Measurements from ENCODE around the gene CEP89.
"Not testable (repeated sequence)": the region's sequence is repeated elsewhere in the genome, so short reads cannot be mapped to it uniquely, and the experiment has no call there.

CEP89 gene

GRCh38 chr19:32843716-32844245 is 128.0 kb downstream of the CEP89 start:
- peaks cover 15% of the 10 kb centered on the region for H3K9me3 Mint-ChIP-seq
- H3K4me1 Mint-ChIP-seq = no peaks in the 10 kb centered on the region
- H3K4me3 Mint-ChIP-seq = no peak overlapping the region
- no peaks in the 10 kb centered on the region for H3K27me3 Mint-ChIP-seq
- ATAC-seq (ENCODE audit: low read depth) = no peak
- H3K36me3 Mint-ChIP-seq = peaks cover 7% of the 10 kb centered on the region
- no peak overlapping the region for H3K27ac Mint-ChIP-seq
- DNase-seq (ENCODE audit: low spot score in 2 of 2) = no peak

GRCh38 chr19:32842061-32842460 is 129.7 kb downstream of the CEP89 start:
- peaks cover 14% of the 10 kb centered on the region for H3K9me3 Mint-ChIP-seq
- ATAC-seq (ENCODE audit: low read depth) (no peak), DNase-seq (ENCODE audit: low spot score in 2 of 2) (no peak)
- no peak overlapping the region for H3K4me3 Mint-ChIP-seq
- H3K36me3 Mint-ChIP-seq = peaks cover 7% of the 10 kb centered on the region
- H3K27ac Mint-ChIP-seq = no peak overlapping the region
- H3K27me3 Mint-ChIP-seq = no peaks in the 10 kb centered on the region
- H3K4me1 Mint-ChIP-seq = no peaks in the 10 kb centered on the region

- no peak for ATAC-seq (ENCODE audit: low read depth)
- peaks cover 6% of the 10 kb centered on the region for H3K36me3 Mint-ChIP-seq
- H3K9me3 Mint-ChIP-seq = peaks cover 14% of the 10 kb centered on the region
- H3K27ac Mint-ChIP-seq = no peak overlapping the region
- DNase-seq (ENCODE audit: low spot score in 2 of 2) = no peak
- peaks cover 1% of the 10 kb centered on the region for H3K27me3 Mint-ChIP-seq
- H3K4me3 Mint-ChIP-seq = no peak overlapping the region
- H3K4me1 Mint-ChIP-seq = no peaks in the 10 kb centered on the region
Measured at GRCh38 chr19:32837531-32837930, 134.2 kb downstream of the CEP89 start.

- ATAC-seq (ENCODE audit: low read depth); H3K4me1 Mint-ChIP-seq; H3K4me3 Mint-ChIP-seq; H3K27me3 Mint-ChIP-seq; H3K27ac Mint-ChIP-seq; DNase-seq (ENCODE audit: low spot score in 2 of 2); H3K36me3 Mint-ChIP-seq; H3K9me3 Mint-ChIP-seq: not testable (repeated sequence)
Measured at GRCh38 chr19:32833388-32833787, 138.4 kb downstream of the CEP89 start.

GRCh38 chr19:32832825-32833224 is 138.9 kb downstream of the CEP89 start:
- not testable (repeated sequence) for ATAC-seq (ENCODE audit: low read depth); H3K36me3 Mint-ChIP-seq; DNase-seq (ENCODE audit: low spot score in 2 of 2); H3K9me3 Mint-ChIP-seq; H3K4me1 Mint-ChIP-seq; H3K4me3 Mint-ChIP-seq; H3K27ac Mint-ChIP-seq; H3K27me3 Mint-ChIP-seq

GRCh38 chr19:32832094-32832493 is 139.7 kb downstream of the CEP89 start:
- H3K27ac Mint-ChIP-seq, H3K9me3 Mint-ChIP-seq, H3K27me3 Mint-ChIP-seq: not testable (repeated sequence)

GRCh38 chr19:32831611-32832010 is 140.1 kb downstream of the CEP89 start:
- Mint-ChIP-seq H3K27ac (no peak overlapping the region), H3K27me3 (peaks cover 8% of the 10 kb centered on the region), H3K4me3 (no peak overlapping the region), H3K4me1 (no peaks in the 10 kb centered on the region), H3K36me3 (no peaks in the 10 kb centered on the region), H3K9me3 (no peaks in the 10 kb centered on the region)
- no peak for ATAC-seq (ENCODE audit: low read depth)
- no peak for DNase-seq (ENCODE audit: low spot score in 2 of 2)

More at GRCh38 chr19:32832094-32832493, 139.7 kb downstream of the CEP89 start:
- not testable (repeated sequence) for H3K36me3 Mint-ChIP-seq; H3K4me3 Mint-ChIP-seq; H3K4me1 Mint-ChIP-seq; ATAC-seq (ENCODE audit: low read depth); DNase-seq (ENCODE audit: low spot score in 2 of 2)

- H3K4me3 Mint-ChIP-seq = no peak overlapping the region
- no peaks in the 10 kb centered on the region for H3K36me3 Mint-ChIP-seq
- H3K4me1 Mint-ChIP-seq = no peaks in the 10 kb centered on the region
- H3K27me3 Mint-ChIP-seq = peaks cover 6% of the 10 kb centered on the region
- ATAC-seq (ENCODE audit: low read depth) = no peak
- H3K9me3 Mint-ChIP-seq = no peaks in the 10 kb centered on the region
- H3K27ac Mint-ChIP-seq = no peak overlapping the region
- DNase-seq (ENCODE audit: low spot score in 2 of 2) = no peak
Measured at GRCh38 chr19:32830231-32831014, 141.3 kb downstream of the CEP89 start.

GRCh38 chr19:32829345-32829896 is 142.3 kb downstream of the CEP89 start:
- ATAC-seq (ENCODE audit: low read depth) = no peak
- no peak overlapping the region for H3K4me3 Mint-ChIP-seq
- no peak overlapping the region for H3K27ac Mint-ChIP-seq

GRCh38 chr19:32828643-32829344 is 143.0 kb downstream of the CEP89 start:
- Mint-ChIP-seq H3K9me3 (no peaks in the 10 kb centered on the region), H3K27ac (no peak overlapping the region), H3K4me3 (no peak overlapping the region), H3K27me3 (peaks cover 12% of the 10 kb centered on the region), H3K4me1 (no peaks in the 10 kb centered on the region), H3K36me3 (no peaks in the 10 kb centered on the region)
- ATAC-seq (ENCODE audit: low read depth) (no peak), DNase-seq (ENCODE audit: low spot score in 2 of 2) (no peak)

More at GRCh38 chr19:32829345-32829896, 142.3 kb downstream of the CEP89 start:
- Mint-ChIP-seq H3K36me3 (no peaks in the 10 kb centered on the region), H3K9me3 (no peaks in the 10 kb centered on the region), H3K4me1 (no peaks in the 10 kb centered on the region), H3K27me3 (peaks cover 12% of the 10 kb centered on the region)
- no peak for DNase-seq (ENCODE audit: low spot score in 2 of 2)

GRCh38 chr19:32828139-32828538 is 143.6 kb downstream of the CEP89 start:
- Mint-ChIP-seq H3K27ac (no peak overlapping the region), H3K4me3 (no peak overlapping the region), H3K4me1 (no peaks in the 10 kb centered on the region)

More at GRCh38 chr19:32828139-32828538, 143.6 kb downstream of the CEP89 start:
- no peak for ATAC-seq (ENCODE audit: low read depth)
- Mint-ChIP-seq H3K9me3 (no peaks in the 10 kb centered on the region), H3K27me3 (peaks cover 15% of the 10 kb centered on the region), H3K36me3 (no peaks in the 10 kb centered on the region)
- no peak for DNase-seq (ENCODE audit: low spot score in 2 of 2)

Measured in memory B cell (primary cell).